BE2C (cell line): ENCODE results near the gene CLEC10A.

Source experiments
- DNase-seq: peaks from one replicate; pipeline ENCODE4 v3.0.0-alpha.2; 2020
- H3K27me3 ChIP-seq: fragments of 250-450 bp; sonication (Bioruptor Pico); 2 replicates; pipeline ENCODE4 v1.5.1; 2020; ENCODE audit warnings: mild to moderate bottlenecking
- H3K36me3 ChIP-seq: fragments of 250-450 bp; sonication (Bioruptor Pico); 2 replicates; pipeline ENCODE4 v1.5.1; 2020; ENCODE audit warnings: mild to moderate bottlenecking
- H3K4me1 ChIP-seq: fragments of 250-450 bp; sonication (Bioruptor Pico); 2 replicates; pipeline ENCODE4 v1.5.1; 2020
- H3K4me3 ChIP-seq: 2 replicates; pipeline ENCODE4 v1.5.1; 2011; ENCODE audit warnings: low read depth, low read length
- H3K9me3 ChIP-seq: fragments of 250-450 bp; sonication (Bioruptor Pico); 2 replicates; pipeline ENCODE4 v1.5.1; 2020
- CTCF ChIP-seq: IDR thresholded peaks from 2 replicates; pipeline ENCODE4 v1.5.1; 2012; ENCODE audit warnings: mild to moderate bottlenecking, low read depth, low read length

CLEC10A gene

GRCh38 chr17:7034955-7035590 is 45.0 kb downstream of the CLEC10A start:
- Histone ChIP-seq H3K27me3 (no peaks in the 10 kb centered on the region), H3K4me1 (no peaks in the 10 kb centered on the region), H3K9me3 (no peaks in the 10 kb centered on the region), H3K36me3 (no peaks in the 10 kb centered on the region), H3K4me3 (peak overlapping the region; percentile 66)
- TF ChIP-seq CTCF = no peak
- DNase-seq = no peak

- no peak for DNase-seq
- H3K4me1 ChIP-seq = no peaks in the 10 kb centered on the region
- H3K9me3 ChIP-seq = no peaks in the 10 kb centered on the region
- no peak overlapping the region for H3K4me3 ChIP-seq
- H3K27me3 ChIP-seq = no peaks in the 10 kb centered on the region
- no peaks in the 10 kb centered on the region for H3K36me3 ChIP-seq
- TF ChIP-seq CTCF = no peak
Measured at GRCh38 chr17:7029659-7030058, 50.4 kb downstream of the CLEC10A start.

- no peak for TF ChIP-seq CTCF
- H3K27me3 ChIP-seq = no peaks in the 10 kb centered on the region
- no peak overlapping the region for H3K4me3 ChIP-seq
- no peaks in the 10 kb centered on the region for H3K36me3 ChIP-seq
- no peaks in the 10 kb centered on the region for H3K9me3 ChIP-seq
- DNase-seq = no peak
- no peaks in the 10 kb centered on the region for H3K4me1 ChIP-seq
Measured at GRCh38 chr17:7029096-7029495, 51.0 kb downstream of the CLEC10A start.

- Histone ChIP-seq H3K4me1 (no peaks in the 10 kb centered on the region), H3K36me3 (no peaks in the 10 kb centered on the region), H3K4me3 (no peak overlapping the region), H3K9me3 (no peaks in the 10 kb centered on the region), H3K27me3 (no peaks in the 10 kb centered on the region)
- no peak for TF ChIP-seq CTCF
- no peak for DNase-seq
Measured at GRCh38 chr17:7027335-7027734, 52.7 kb downstream of the CLEC10A start.

GRCh38 chr17:7026471-7027115 is 53.5 kb downstream of the CLEC10A start:
- TF ChIP-seq CTCF = no peak
- Histone ChIP-seq H3K36me3 (no peaks in the 10 kb centered on the region), H3K9me3 (no peaks in the 10 kb centered on the region), H3K27me3 (no peaks in the 10 kb centered on the region), H3K4me3 (no peak overlapping the region), H3K4me1 (no peaks in the 10 kb centered on the region)
- DNase-seq = no peak

- Histone ChIP-seq H3K9me3 (no peaks in the 10 kb centered on the region), H3K36me3 (no peaks in the 10 kb centered on the region), H3K27me3 (no peaks in the 10 kb centered on the region), H3K4me3 (no peak overlapping the region), H3K4me1 (no peaks in the 10 kb centered on the region; the same call in 1 of the 2 replicates)
- no peak for DNase-seq
- no peak for TF ChIP-seq CTCF
Measured at GRCh38 chr17:7025245-7025644, 54.8 kb downstream of the CLEC10A start.
